HepG2 (cell line): Measurements from ENCODE around the gene GDPD5. TPM values are rescaled to one million over a fixed set of nuclear protein-coding genes. Genes with fewer than 3 reads are reported as not detected.
A peak's percentile ranks its signal among the peaks of the same experiment; 100 is the strongest.

Experiments
- ATF3 ChIP-seq: sonication (generic); formaldehyde crosslinking; IDR thresholded peaks from 2 replicates; pipeline ENCODE4 v1.4.0; 2020; ENCODE audit warnings: missing genetic modification reagents
- CTCF ChIP-seq: sonication (generic); formaldehyde crosslinking; IDR thresholded peaks from 2 replicates; pipeline ENCODE4 v1.5.0; 2020; ENCODE audit warnings: mild to moderate bottlenecking, missing genetic modification reagents, moderate library complexity
- DR1 ChIP-seq: sonication (generic); formaldehyde crosslinking; IDR thresholded peaks from 2 replicates; pipeline ENCODE4 v1.8.0; 2021; ENCODE audit warnings: mild to moderate bottlenecking, missing genetic modification reagents, inconsistent platforms
- MXD4 ChIP-seq: IDR thresholded peaks from 2 replicates; pipeline ENCODE4 v1.6.1; 2016; ENCODE audit warnings: mild to moderate bottlenecking, missing biosample characterization, missing genetic modification reagents
- NFKBIZ ChIP-seq: IDR thresholded peaks from 2 replicates; pipeline ENCODE4 v1.6.1; 2018; ENCODE audit warnings: missing genetic modification reagents, missing compliant biosample characterization
- PLSCR1 ChIP-seq: sonication (generic); formaldehyde crosslinking; IDR thresholded peaks from 2 replicates; pipeline ENCODE4 v1.5.0; 2020; ENCODE audit warnings: missing genetic modification reagents, mild to moderate bottlenecking, borderline replicate concordance
- RARA ChIP-seq: IDR thresholded peaks from 2 replicates; pipeline ENCODE4 v1.6.1; 2016; ENCODE audit warnings: missing genetic modification reagents, missing compliant biosample characterization
- TSC22D2 ChIP-seq: sonication (generic); formaldehyde crosslinking; IDR thresholded peaks from 2 replicates; pipeline ENCODE4 v1.5.1; 2020; ENCODE audit warnings: missing genetic modification reagents, mild to moderate bottlenecking, borderline replicate concordance
- ZBTB46 ChIP-seq: sonication (generic); formaldehyde crosslinking; IDR thresholded peaks from 2 replicates; pipeline ENCODE4 v1.4.0; 2020; ENCODE audit warnings: mild to moderate bottlenecking, missing genetic modification reagents, borderline replicate concordance
- ZC3H4 ChIP-seq: sonication (generic); formaldehyde crosslinking; IDR thresholded peaks from 2 replicates; pipeline ENCODE4 v1.4.0; 2020; ENCODE audit warnings: missing genetic modification reagents, borderline replicate concordance
- ZNF10 ChIP-seq: sonication (generic); formaldehyde crosslinking; IDR thresholded peaks from 2 replicates; pipeline ENCODE4 v1.4.0; 2020; ENCODE audit warnings: mild to moderate bottlenecking, low read depth, missing genetic modification reagents, borderline replicate concordance
- ZNF232 ChIP-seq: sonication (generic); formaldehyde crosslinking; IDR thresholded peaks from 2 replicates; pipeline ENCODE4 v1.4.0; 2020; ENCODE audit warnings: missing genetic modification reagents, borderline replicate concordance
- ZNF503 ChIP-seq: sonication (generic); formaldehyde crosslinking; IDR thresholded peaks from 2 replicates; pipeline ENCODE4 v1.4.0; 2020; ENCODE audit warnings: missing genetic modification reagents
- ZNF567 ChIP-seq: sonication (generic); formaldehyde crosslinking; IDR thresholded peaks from 2 replicates; pipeline ENCODE4 v1.8.1; 2023; ENCODE audit warnings: mild to moderate bottlenecking, missing genetic modification reagents, borderline replicate concordance
- polyA plus RNA-seq, 8 experiments: library from polyadenylated mRNA; depleted of rRNA in 3 of 8; stranded (reverse) in 7 of 8; unstranded in 1 of 8; fragments of >200 nt; fragmentation: Illumina TruSeq in 4 of 8; extraction: Trizol in 4 of 8; gene quantifications; 2 replicates each; pipeline versions ENCODE4 v1.2.1 to v1.2.3, GENCODE V29; 2011 to 2016; ENCODE audit warnings: low read depth in 4 of 8, missing spikeins in 1 of 8, mixed read lengths in 1 of 8; ENCODE audit not compliant: insufficient read depth in 1 of 8
- total RNA-seq, 5 experiments: library from RNA; depleted of rRNA; stranded (reverse); fragments of >200 nt; fragmentation: Illumina TruSeq; extraction: Trizol; gene quantifications; 2 replicates each; pipeline ENCODE4 v1.2.3, GENCODE V29; 2016; ENCODE audit warnings: low read depth in 1 of 5
- TF ChIP-seq, protein P1 (sequence below): sonication (generic); formaldehyde crosslinking; IDR thresholded peaks from 2 replicates; pipeline ENCODE4 v1.9.0; 2021; ENCODE audit warnings: missing genetic modification reagents, borderline replicate concordance
- TF ChIP-seq, protein P2 (sequence below): sonication (generic); formaldehyde crosslinking; IDR thresholded peaks from 2 replicates; pipeline ENCODE4 v1.4.0; 2020; ENCODE audit warnings: missing genetic modification reagents, borderline replicate concordance

GDPD5 gene
- total and polyA plus RNA-seq, 2 of the 13 experiments (the other 11 are each of a cell fraction or from before 2014, with no cell fraction given) = 55.0 to 67.5 TPM

DNA sequence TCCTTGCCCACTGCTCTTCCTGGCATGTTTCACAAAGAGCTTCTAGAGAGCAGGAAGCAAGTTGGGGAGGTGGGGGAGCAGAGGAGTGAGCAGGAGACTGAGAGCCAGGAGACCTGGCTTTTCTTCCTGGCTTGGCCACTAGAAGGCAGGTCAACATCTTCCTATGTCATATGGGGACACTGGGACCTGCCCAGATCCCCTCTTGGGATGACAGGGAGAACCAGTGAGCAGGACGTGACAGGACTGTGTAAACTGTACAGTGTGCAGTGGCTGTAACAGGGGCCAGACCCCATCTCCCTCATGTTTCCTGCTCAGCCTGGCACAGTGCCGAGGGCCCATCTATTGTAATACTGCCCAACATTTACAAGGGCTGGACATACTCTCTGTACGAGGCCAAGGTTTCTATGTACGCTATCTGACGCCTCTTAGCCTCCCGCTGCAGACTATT lies 29.4 kb downstream of the GDPD5 start (continued):
- TF ChIP-seq ZBTB46 (CRISPR knock-in tag) (no peak), ATF3 (no peak), TSC22D2 (CRISPR knock-in tag) (no peak), ZNF567 (CRISPR knock-in tag) (no peak), ZNF503 (CRISPR knock-in tag) (no peak), ZNF10 (CRISPR knock-in tag) (no peak), MXD4 (CRISPR knock-in tag) (no peak), CTCF (peak; percentile 80), NFKBIZ (CRISPR knock-in tag) (no peak), DR1 (CRISPR knock-in tag) (no peak), RARA (no peak), ZC3H4 (CRISPR knock-in tag) (no peak), ZNF232 (CRISPR knock-in tag) (no peak), PLSCR1 (CRISPR knock-in tag) (no peak)
- TF ChIP-seq, protein P1, sequence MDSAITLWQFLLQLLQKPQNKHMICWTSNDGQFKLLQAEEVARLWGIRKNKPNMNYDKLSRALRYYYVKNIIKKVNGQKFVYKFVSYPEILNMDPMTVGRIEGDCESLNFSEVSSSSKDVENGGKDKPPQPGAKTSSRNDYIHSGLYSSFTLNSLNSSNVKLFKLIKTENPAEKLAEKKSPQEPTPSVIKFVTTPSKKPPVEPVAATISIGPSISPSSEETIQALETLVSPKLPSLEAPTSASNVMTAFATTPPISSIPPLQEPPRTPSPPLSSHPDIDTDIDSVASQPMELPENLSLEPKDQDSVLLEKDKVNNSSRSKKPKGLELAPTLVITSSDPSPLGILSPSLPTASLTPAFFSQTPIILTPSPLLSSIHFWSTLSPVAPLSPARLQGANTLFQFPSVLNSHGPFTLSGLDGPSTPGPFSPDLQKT = no peak
- TF ChIP-seq, protein P2, sequence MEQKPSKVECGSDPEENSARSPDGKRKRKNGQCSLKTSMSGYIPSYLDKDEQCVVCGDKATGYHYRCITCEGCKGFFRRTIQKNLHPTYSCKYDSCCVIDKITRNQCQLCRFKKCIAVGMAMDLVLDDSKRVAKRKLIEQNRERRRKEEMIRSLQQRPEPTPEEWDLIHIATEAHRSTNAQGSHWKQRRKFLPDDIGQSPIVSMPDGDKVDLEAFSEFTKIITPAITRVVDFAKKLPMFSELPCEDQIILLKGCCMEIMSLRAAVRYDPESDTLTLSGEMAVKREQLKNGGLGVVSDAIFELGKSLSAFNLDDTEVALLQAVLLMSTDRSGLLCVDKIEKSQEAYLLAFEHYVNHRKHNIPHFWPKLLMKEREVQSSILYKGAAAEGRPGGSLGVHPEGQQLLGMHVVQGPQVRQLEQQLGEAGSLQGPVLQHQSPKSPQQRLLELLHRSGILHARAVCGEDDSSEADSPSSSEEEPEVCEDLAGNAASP (CRISPR knock-in tag) = peak; percentile 51; the same call in 1 of the 2 replicates
